BE2C (cell line): ENCODE results near the gene CD82.

Source experiments
- DNase-seq: peaks from one replicate; pipeline ENCODE4 v3.0.0-alpha.2; 2020
- H3K27me3 ChIP-seq: fragments of 250-450 bp; sonication (Bioruptor Pico); 2 replicates; pipeline ENCODE4 v1.5.1; 2020; ENCODE audit warnings: mild to moderate bottlenecking
- H3K36me3 ChIP-seq: fragments of 250-450 bp; sonication (Bioruptor Pico); 2 replicates; pipeline ENCODE4 v1.5.1; 2020; ENCODE audit warnings: mild to moderate bottlenecking
- H3K4me1 ChIP-seq: fragments of 250-450 bp; sonication (Bioruptor Pico); 2 replicates; pipeline ENCODE4 v1.5.1; 2020
- H3K4me3 ChIP-seq: 2 replicates; pipeline ENCODE4 v1.5.1; 2011; ENCODE audit warnings: low read depth, low read length
- H3K9me3 ChIP-seq: fragments of 250-450 bp; sonication (Bioruptor Pico); 2 replicates; pipeline ENCODE4 v1.5.1; 2020
- TF ChIP-seq, protein P1 (sequence below): IDR thresholded peaks from 2 replicates; pipeline ENCODE4 v1.5.1; 2012; ENCODE audit warnings: mild to moderate bottlenecking, low read depth, low read length

CD82 gene

DNA sequence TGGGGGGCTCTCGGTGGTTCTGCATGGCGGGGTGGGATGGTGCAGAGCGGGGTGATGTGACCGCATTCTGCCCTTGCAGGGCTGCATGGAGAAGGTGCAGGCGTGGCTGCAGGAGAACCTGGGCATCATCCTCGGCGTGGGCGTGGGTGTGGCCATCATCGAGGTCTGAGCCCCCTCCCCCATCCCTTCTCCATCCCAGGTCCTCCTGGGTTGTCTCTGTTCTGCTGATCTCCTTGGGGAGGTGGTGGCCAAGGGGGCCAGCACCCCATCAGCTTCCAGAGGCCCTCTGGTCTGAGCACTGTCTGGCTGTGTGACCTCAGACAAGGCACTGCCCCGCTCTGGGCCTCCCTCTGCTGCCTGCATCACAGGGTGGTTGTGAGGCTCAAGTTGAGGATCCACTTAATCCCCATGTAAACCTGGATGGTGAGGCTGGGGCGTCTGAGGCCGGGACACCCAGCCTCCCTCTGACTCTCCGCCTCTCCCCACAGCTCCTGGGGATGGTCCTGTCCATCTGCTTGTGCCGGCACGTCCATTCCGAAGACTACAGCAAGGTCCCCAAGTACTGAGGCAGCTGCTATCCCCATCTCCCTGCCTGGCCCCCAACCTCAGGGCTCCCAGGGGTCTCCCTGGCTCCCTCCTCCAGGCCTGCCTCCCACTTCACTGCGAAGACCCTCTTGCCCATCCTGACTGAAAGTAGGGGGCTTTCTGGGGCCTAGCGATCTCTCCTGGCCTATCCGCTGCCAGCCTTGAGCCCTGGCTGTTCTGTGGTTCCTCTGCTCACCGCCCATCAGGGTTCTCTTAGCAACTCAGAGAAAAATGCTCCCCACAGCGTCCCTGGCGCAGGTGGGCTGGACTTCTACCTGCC lies 53.3 kb downstream of the CD82 start:
- Histone ChIP-seq H3K4me3 (no peak overlapping the region), H3K4me1 (peaks cover 6% of the 10 kb centered on the region; the same call in 1 of the 2 replicates), H3K27me3 (no peaks in the 10 kb centered on the region), H3K36me3 (no peaks in the 10 kb centered on the region), H3K9me3 (no peaks in the 10 kb centered on the region)
- TF ChIP-seq, protein P1, sequence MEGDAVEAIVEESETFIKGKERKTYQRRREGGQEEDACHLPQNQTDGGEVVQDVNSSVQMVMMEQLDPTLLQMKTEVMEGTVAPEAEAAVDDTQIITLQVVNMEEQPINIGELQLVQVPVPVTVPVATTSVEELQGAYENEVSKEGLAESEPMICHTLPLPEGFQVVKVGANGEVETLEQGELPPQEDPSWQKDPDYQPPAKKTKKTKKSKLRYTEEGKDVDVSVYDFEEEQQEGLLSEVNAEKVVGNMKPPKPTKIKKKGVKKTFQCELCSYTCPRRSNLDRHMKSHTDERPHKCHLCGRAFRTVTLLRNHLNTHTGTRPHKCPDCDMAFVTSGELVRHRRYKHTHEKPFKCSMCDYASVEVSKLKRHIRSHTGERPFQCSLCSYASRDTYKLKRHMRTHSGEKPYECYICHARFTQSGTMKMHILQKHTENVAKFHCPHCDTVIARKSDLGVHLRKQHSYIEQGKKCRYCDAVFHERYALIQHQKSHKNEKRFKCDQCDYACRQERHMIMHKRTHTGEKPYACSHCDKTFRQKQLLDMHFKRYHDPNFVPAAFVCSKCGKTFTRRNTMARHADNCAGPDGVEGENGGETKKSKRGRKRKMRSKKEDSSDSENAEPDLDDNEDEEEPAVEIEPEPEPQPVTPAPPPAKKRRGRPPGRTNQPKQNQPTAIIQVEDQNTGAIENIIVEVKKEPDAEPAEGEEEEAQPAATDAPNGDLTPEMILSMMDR: no peak
- no peak for DNase-seq

DNA sequence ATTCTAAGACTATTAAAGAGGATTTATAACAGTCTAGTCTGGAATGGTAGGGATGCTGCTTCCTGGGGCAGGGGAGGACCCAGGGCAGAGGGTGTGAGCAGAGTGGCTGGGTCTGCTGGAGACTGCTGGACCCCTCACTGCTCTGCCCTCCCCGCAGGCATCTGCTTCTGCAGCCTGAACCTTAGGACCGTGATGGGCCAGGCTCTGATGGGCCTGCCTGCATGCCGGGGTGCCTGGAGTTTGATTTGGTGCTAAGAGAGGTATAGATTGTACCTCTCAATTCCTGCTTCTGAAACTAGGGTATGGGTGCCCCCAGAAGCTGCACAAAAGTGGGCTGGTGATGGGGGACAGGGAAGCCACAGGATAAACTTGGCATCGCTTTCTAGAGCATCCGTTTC lies 54.9 kb downstream of the CD82 start:
- Histone ChIP-seq H3K27me3 (no peaks in the 10 kb centered on the region), H3K4me3 (no peak overlapping the region), H3K4me1 (peaks cover 6% of the 10 kb centered on the region; the same call in 1 of the 2 replicates), H3K36me3 (no peaks in the 10 kb centered on the region), H3K9me3 (no peaks in the 10 kb centered on the region)
- no peak for DNase-seq
- TF ChIP-seq, protein P1: no peak

DNA sequence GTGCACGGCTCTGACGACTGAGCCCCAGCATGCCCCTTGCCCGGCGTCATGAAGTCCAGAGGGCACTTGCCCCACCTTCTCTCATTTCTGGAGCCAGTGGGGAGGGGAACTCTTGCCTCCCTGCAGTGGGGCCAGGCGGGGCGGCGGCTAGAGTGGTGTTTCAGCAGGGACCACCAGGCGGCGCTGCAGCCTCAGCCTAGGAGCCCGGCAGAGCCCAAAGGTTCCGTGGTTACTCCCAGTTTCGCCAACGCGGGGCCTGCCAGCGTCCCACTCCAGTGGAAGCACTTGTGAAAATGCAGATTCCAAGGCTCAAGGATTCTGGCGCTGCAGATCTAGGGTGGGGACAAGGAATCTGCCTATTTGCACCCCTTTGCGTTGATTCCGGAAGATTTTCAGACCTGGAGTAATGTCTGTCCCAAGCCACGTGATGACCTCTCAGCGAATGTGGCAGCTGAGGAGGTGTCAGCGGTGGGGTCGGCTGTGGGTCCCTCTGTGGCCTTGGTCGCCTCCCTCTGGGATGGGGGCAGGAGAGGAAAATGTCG lies 55.7 kb downstream of the CD82 start:
- peak; percentile 70 for DNase-seq
- Histone ChIP-seq H3K9me3 (no peaks in the 10 kb centered on the region), H3K4me3 (no peak overlapping the region), H3K27me3 (no peaks in the 10 kb centered on the region), H3K4me1 (peaks cover 6% of the 10 kb centered on the region; the same call in 1 of the 2 replicates), H3K36me3 (no peaks in the 10 kb centered on the region)
- TF ChIP-seq, protein P1: peak; percentile 78

DNA sequence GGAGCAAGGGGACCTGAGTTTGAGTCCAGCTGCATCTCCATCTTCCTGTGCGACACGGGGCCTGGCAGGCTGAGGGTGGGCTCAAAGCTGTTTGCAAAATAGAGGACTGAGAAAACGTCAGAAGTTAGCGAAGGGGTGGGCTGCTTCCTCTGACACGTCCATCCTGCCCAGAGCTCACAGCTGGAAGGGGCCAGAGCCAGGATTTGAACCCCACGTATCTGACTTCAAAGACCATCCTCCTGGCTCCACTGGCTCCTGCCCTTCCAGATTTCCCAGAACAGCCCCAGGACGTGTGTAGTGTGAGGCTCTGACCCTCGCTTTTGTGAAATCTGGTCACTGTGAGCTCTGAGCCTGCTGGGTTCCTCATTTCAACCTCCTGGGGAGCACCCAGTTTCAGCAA lies 56.3 kb downstream of the CD82 start:
- Histone ChIP-seq H3K9me3 (no peaks in the 10 kb centered on the region), H3K4me3 (no peak overlapping the region), H3K4me1 (0 out of 2 replicates have a peak, but pooled peaks cover 2% of the 10 kb centered on the region), H3K27me3 (no peaks in the 10 kb centered on the region), H3K36me3 (no peaks in the 10 kb centered on the region)
- no peak for DNase-seq
- TF ChIP-seq, protein P1: no peak

DNA sequence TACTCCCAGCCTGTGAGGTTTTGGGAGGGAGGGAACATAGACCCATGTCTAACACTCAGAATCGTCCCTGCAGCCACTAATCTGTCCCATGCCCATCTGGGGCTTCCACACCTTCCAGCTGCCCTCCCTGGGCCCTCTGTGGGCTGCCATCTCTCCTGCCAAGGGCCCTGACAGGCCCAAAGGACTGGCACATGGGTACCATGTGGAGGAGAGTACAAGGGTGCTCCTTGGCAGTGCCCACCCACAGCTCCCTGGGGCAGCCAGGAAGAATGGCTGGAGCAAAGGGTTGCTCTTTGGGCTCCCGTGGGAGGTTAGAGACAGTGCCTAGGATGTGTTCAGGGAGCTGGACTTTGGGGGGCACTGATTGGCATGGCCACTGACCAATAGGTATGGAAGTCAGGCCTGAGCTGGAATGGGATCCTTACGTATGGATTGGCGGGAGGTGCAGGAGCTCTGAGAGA lies 56.8 kb downstream of the CD82 start:
- Histone ChIP-seq H3K4me3 (no peak overlapping the region), H3K9me3 (no peaks in the 10 kb centered on the region), H3K27me3 (no peaks in the 10 kb centered on the region), H3K4me1 (0 out of 2 replicates have a peak, but pooled peaks cover 2% of the 10 kb centered on the region), H3K36me3 (no peaks in the 10 kb centered on the region)
- no peak for DNase-seq
- TF ChIP-seq, protein P1: no peak
